HepG2 (cell line): ENCODE data around the gene ENDOD1. TPM values are rescaled to one million over a fixed set of nuclear protein-coding genes. Genes with fewer than 3 reads are reported as not detected.
A peak's percentile ranks its signal among the peaks of the same experiment; 100 is the strongest.

Experiments used
- BHLHE40 ChIP-seq: IDR thresholded peaks from 2 replicates; pipeline ENCODE4 v1.6.1; 2011; ENCODE audit warnings: low read length, improper control_type of control experiment
- FIP1L1 ChIP-seq: fragments of 200-400 bp; formaldehyde crosslinking; IDR thresholded peaks from 2 replicates; pipeline ENCODE4 v1.6.1; 2018; ENCODE audit warnings: low read depth, mild to moderate bottlenecking, low read length, moderate library complexity, borderline replicate concordance; ENCODE audit not compliant: insufficient read depth
- FOXA1 ChIP-seq, 2 experiments: fragments of 450-650 bp in 1 of 2; sonication (generic) in 1 of 2; formaldehyde crosslinking in 1 of 2; IDR thresholded peaks; 2 replicates each; pipeline versions ENCODE4 v1.4.0 to v1.6.1; 2016 to 2020; ENCODE audit warnings: missing genetic modification reagents in 1 of 2
- HDAC2 ChIP-seq: sonication (generic); formaldehyde crosslinking; IDR thresholded peaks from 2 replicates; pipeline ENCODE4 v1.4.0; 2020; ENCODE audit warnings: missing genetic modification reagents
- JUN ChIP-seq: sonication (generic); formaldehyde crosslinking; IDR thresholded peaks from 2 replicates; pipeline ENCODE4 v1.4.0; 2020; ENCODE audit warnings: mild to moderate bottlenecking, missing genetic modification reagents
- MIER3 ChIP-seq: IDR thresholded peaks from 2 replicates; pipeline ENCODE4 v1.6.1; 2016; ENCODE audit warnings: missing compliant biosample characterization, borderline replicate concordance
- SOX13 ChIP-seq, 3 experiments: fragments of 450-650 bp in 1 of 3; sonication (generic) in 1 of 3; formaldehyde crosslinking in 1 of 3; IDR thresholded peaks in 2 of 3; conservative IDR thresholded peaks in 1 of 3; 2 replicates each; pipeline versions ENCODE4 v1.5.0 to v1.6.1; 2016 to 2020; ENCODE audit warnings: antibody characterized with exemption in 1 of 3, mild to moderate bottlenecking in 1 of 3, missing compliant biosample characterization in 1 of 3, missing genetic modification reagents in 1 of 3, moderate library complexity in 1 of 3
- SP5 ChIP-seq: IDR thresholded peaks from 2 replicates; pipeline ENCODE4 v1.6.1; 2016; ENCODE audit warnings: low read depth, borderline replicate concordance
- WIZ ChIP-seq: sonication (generic); formaldehyde crosslinking; IDR thresholded peaks from 2 replicates; pipeline ENCODE4 v1.5.1; 2020; ENCODE audit warnings: mild to moderate bottlenecking, missing genetic modification reagents
- ZFP37 ChIP-seq: sonication (generic); formaldehyde crosslinking; IDR thresholded peaks from 2 replicates; pipeline ENCODE4 v1.4.0; 2020; ENCODE audit warnings: missing genetic modification reagents, borderline replicate concordance
- ZFP41 ChIP-seq: sonication (generic); formaldehyde crosslinking; IDR thresholded peaks from 2 replicates; pipeline ENCODE4 v1.4.0; 2020; ENCODE audit warnings: mild to moderate bottlenecking, missing genetic modification reagents, borderline replicate concordance
- ZNF225 ChIP-seq: sonication (generic); formaldehyde crosslinking; IDR thresholded peaks from 2 replicates; pipeline ENCODE4 v1.4.0; 2020; ENCODE audit warnings: mild to moderate bottlenecking, missing genetic modification reagents
- ZNF607 ChIP-seq: sonication (generic); formaldehyde crosslinking; IDR thresholded peaks from 2 replicates; pipeline ENCODE4 v1.5.1; 2020; ENCODE audit warnings: missing genetic modification reagents, mild to moderate bottlenecking, borderline replicate concordance
- polyA plus RNA-seq, 8 experiments: library from polyadenylated mRNA; depleted of rRNA in 3 of 8; stranded (reverse) in 7 of 8; unstranded in 1 of 8; fragments of >200 nt; fragmentation: Illumina TruSeq in 4 of 8; extraction: Trizol in 4 of 8; gene quantifications; 2 replicates each; pipeline versions ENCODE4 v1.2.1 to v1.2.3, GENCODE V29; 2011 to 2016; ENCODE audit warnings: low read depth in 4 of 8, missing spikeins in 1 of 8, mixed read lengths in 1 of 8; ENCODE audit not compliant: insufficient read depth in 1 of 8
- total RNA-seq, 5 experiments: library from RNA; depleted of rRNA; stranded (reverse); fragments of >200 nt; fragmentation: Illumina TruSeq; extraction: Trizol; gene quantifications; 2 replicates each; pipeline ENCODE4 v1.2.3, GENCODE V29; 2016; ENCODE audit warnings: low read depth in 1 of 5
- TF ChIP-seq, protein P1 (sequence below): sonication (generic); formaldehyde crosslinking; IDR thresholded peaks from 2 replicates; pipeline ENCODE4 v1.5.0; 2020; ENCODE audit warnings: missing genetic modification reagents
- TF ChIP-seq, protein P2 (sequence below): sonication (generic); formaldehyde crosslinking; IDR thresholded peaks from 2 replicates; pipeline ENCODE4; 2020; ENCODE audit warnings: missing genetic modification reagents, mild to moderate bottlenecking, borderline replicate concordance
- TF ChIP-seq, protein P3 (sequence below): IDR thresholded peaks from 2 replicates; pipeline ENCODE4 v1.6.1; 2016; ENCODE audit warnings: missing biosample characterization, missing genetic modification reagents, low read depth
- TF ChIP-seq, protein P4 (sequence below): sonication (generic); formaldehyde crosslinking; IDR thresholded peaks from 2 replicates; pipeline ENCODE4 v1.5.0; 2020; ENCODE audit warnings: mild to moderate bottlenecking, missing genetic modification reagents, moderate library complexity
- TF ChIP-seq, protein P5 (sequence below): sonication (generic); formaldehyde crosslinking; IDR thresholded peaks from 2 replicates; pipeline ENCODE4 v1.4.0; 2020; ENCODE audit warnings: missing genetic modification reagents

ENDOD1 gene
- total and polyA plus RNA-seq, 2 of the 13 experiments (the other 11 are each of a cell fraction or from before 2014, with no cell fraction given): 2.0 to 6.8 TPM

DNA sequence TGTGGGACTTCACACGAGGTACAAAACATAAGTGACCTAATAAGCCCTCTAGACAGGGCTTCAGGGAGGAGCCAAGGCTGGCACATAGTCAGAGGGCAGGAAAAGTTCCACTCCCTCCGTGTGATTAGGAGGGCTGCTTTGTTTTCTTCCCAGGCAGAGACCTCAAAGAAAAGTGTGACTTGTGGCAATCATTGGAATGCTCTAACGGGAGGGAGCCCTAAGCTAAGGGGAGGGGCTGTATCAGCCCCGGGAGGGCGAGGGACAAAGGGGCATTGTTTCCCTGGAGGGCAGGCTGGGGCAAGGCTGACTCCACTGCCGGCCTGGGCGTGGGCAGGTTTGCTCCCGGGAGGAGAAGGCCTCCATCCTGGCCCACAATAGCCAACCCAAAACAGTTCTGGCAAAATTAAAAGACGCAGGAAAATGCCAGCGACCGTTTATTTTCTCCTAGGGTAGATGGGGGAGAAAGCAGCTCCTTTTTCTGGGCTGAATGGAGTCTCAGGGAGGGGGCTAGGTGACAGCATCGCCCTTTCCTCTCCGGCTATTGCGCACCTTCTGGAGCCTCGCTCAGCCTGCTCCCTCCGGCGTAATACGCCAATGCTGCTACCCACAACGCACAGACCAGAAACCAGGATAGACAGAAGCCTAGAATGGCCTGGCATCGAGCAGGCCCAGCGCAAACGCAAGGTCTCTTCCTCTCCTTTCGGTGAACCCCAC, 60.2 kb downstream of the ENDOD1 start (continued):
- TF ChIP-seq FIP1L1 (no peak), FOXA1 (IDR thresholded peaks at IDR 0.05) (no peak), FOXA1 (CRISPR knock-in tag; IDR thresholded peaks at IDR 0.05) (no peak), MIER3 (CRISPR knock-in tag) (peak; percentile 39; the same call in 1 of the 2 replicates), ZFP41 (CRISPR knock-in tag) (no peak), WIZ (CRISPR knock-in tag) (no peak), BHLHE40 (no peak), ZNF225 (CRISPR knock-in tag) (no peak), JUN (CRISPR knock-in tag) (no peak), ZFP37 (CRISPR knock-in tag) (no peak), SOX13 (IDR thresholded peaks at IDR 0.05) (peak; percentile 85), SOX13 (CRISPR knock-in tag; conservative IDR thresholded peaks at IDR 0.05 in 1 of 2, IDR thresholded peaks at IDR 0.05 in 1 of 2) (peak in 1 of 2 experiments; percentile 98; a peak in 2 of 4 replicates), HDAC2 (CRISPR knock-in tag) (peak; percentile 38; the same call in 1 of the 2 replicates), ZNF607 (CRISPR knock-in tag) (no peak), SP5 (CRISPR knock-in tag) (peak; percentile 90)
- TF ChIP-seq, protein P1, sequence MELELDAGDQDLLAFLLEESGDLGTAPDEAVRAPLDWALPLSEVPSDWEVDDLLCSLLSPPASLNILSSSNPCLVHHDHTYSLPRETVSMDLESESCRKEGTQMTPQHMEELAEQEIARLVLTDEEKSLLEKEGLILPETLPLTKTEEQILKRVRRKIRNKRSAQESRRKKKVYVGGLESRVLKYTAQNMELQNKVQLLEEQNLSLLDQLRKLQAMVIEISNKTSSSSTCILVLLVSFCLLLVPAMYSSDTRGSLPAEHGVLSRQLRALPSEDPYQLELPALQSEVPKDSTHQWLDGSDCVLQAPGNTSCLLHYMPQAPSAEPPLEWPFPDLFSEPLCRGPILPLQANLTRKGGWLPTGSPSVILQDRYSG (CRISPR knock-in tag): no peak
- TF ChIP-seq, protein P2, sequence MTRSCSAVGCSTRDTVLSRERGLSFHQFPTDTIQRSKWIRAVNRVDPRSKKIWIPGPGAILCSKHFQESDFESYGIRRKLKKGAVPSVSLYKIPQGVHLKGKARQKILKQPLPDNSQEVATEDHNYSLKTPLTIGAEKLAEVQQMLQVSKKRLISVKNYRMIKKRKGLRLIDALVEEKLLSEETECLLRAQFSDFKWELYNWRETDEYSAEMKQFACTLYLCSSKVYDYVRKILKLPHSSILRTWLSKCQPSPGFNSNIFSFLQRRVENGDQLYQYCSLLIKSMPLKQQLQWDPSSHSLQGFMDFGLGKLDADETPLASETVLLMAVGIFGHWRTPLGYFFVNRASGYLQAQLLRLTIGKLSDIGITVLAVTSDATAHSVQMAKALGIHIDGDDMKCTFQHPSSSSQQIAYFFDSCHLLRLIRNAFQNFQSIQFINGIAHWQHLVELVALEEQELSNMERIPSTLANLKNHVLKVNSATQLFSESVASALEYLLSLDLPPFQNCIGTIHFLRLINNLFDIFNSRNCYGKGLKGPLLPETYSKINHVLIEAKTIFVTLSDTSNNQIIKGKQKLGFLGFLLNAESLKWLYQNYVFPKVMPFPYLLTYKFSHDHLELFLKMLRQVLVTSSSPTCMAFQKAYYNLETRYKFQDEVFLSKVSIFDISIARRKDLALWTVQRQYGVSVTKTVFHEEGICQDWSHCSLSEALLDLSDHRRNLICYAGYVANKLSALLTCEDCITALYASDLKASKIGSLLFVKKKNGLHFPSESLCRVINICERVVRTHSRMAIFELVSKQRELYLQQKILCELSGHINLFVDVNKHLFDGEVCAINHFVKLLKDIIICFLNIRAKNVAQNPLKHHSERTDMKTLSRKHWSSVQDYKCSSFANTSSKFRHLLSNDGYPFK: no peak
- TF ChIP-seq, protein P3, sequence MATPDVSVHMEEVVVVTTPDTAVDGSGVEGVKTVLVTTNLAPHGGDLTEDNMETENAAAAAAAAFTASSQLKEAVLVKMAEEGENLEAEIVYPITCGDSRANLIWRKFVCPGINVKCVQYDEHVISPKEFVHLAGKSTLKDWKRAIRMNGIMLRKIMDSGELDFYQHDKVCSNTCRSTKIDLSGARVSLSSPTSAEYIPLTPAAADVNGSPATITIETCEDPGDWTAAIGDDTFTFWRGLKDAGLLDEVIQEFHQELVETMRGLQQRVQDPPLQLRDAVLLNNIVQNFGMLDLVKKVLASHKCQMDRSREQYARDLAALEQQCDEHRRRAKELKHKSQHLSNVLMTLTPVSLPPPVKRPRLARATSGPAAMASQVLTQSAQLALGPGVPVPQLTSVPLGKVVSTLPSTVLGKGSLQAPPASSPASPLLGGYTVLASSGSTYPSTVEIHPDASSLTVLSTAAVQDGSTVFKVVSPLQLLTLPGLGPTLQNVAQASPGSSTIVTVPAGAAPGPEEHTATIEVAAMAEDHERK (CRISPR knock-in tag): no peak
- TF ChIP-seq, protein P4, sequence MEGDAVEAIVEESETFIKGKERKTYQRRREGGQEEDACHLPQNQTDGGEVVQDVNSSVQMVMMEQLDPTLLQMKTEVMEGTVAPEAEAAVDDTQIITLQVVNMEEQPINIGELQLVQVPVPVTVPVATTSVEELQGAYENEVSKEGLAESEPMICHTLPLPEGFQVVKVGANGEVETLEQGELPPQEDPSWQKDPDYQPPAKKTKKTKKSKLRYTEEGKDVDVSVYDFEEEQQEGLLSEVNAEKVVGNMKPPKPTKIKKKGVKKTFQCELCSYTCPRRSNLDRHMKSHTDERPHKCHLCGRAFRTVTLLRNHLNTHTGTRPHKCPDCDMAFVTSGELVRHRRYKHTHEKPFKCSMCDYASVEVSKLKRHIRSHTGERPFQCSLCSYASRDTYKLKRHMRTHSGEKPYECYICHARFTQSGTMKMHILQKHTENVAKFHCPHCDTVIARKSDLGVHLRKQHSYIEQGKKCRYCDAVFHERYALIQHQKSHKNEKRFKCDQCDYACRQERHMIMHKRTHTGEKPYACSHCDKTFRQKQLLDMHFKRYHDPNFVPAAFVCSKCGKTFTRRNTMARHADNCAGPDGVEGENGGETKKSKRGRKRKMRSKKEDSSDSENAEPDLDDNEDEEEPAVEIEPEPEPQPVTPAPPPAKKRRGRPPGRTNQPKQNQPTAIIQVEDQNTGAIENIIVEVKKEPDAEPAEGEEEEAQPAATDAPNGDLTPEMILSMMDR (CRISPR knock-in tag): no peak
- TF ChIP-seq, protein P5, sequence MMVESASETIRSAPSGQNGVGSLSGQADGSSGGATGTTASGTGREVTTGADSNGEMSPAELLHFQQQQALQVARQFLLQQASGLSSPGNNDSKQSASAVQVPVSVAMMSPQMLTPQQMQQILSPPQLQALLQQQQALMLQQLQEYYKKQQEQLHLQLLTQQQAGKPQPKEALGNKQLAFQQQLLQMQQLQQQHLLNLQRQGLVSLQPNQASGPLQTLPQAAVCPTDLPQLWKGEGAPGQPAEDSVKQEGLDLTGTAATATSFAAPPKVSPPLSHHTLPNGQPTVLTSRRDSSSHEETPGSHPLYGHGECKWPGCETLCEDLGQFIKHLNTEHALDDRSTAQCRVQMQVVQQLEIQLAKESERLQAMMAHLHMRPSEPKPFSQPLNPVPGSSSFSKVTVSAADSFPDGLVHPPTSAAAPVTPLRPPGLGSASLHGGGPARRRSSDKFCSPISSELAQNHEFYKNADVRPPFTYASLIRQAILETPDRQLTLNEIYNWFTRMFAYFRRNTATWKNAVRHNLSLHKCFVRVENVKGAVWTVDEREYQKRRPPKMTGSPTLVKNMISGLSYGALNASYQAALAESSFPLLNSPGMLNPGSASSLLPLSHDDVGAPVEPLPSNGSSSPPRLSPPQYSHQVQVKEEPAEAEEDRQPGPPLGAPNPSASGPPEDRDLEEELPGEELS (CRISPR knock-in tag): peak; percentile 64
- TF ChIP-seq, all 625 proteins: peak for 63
